Body of pancreas (tissue), 4 donors: ENCODE results near the gene GJA8. TPM values are rescaled to one million over a fixed set of nuclear protein-coding genes. Genes with fewer than 3 reads are reported as not detected.
A peak's percentile ranks its signal among the peaks of the same experiment; 100 is the strongest.
"Not testable (repeated sequence)": the region's sequence is repeated elsewhere in the genome, so short reads cannot be mapped to it uniquely, and the experiment has no call there.

Experiments used
- ATAC-seq: fragments of 150-250 bp; one replicate; pipeline ENCODE4 v1.9.1; 2016
- DNase-seq, 4 donors: peaks; one replicate each; pipeline ENCODE4 v3.0.0-alpha.2; 2019
- H3K27ac ChIP-seq, 4 donors: fragments of 200-600 bp; sonication (generic); 1 replicate in 3 of 4; 2 replicates in 1 of 4; pipeline versions ENCODE4 v1.5.1 to v1.6.1; 2016 to 2019; ENCODE audit warnings: mild to moderate bottlenecking in 1 of 4, mixed read lengths in 1 of 4, moderate library complexity in 1 of 4
- H3K27me3 ChIP-seq, 2 donors: fragments of 200-600 bp; sonication (generic); one replicate each; pipeline ENCODE4 v1.6.0; 2016; ENCODE audit warnings: mild to moderate bottlenecking in 1 of 2
- H3K36me3 ChIP-seq, 2 donors: fragments of 200-600 bp; sonication (generic); replicated peaks in 1 of 2; 2 replicates each; pipeline ENCODE4 v1.5.1; 2016; ENCODE audit warnings: low read depth in 2 of 2; ENCODE audit not compliant: insufficient read depth in 1 of 2
- H3K4me1 ChIP-seq: fragments of 200-600 bp; sonication (generic); one replicate; pipeline ENCODE4 v1.6.0; 2016
- H3K4me3 ChIP-seq, 2 donors: fragments of 200-600 bp; sonication (generic); 1 replicate in 1 of 2; 2 replicates in 1 of 2; pipeline ENCODE4 v1.5.1; 2016 to 2019
- H3K9me3 ChIP-seq, 3 donors: fragments of 200-600 bp; sonication (generic); 1 replicate in 2 of 3; 2 replicates in 1 of 3; pipeline ENCODE4 v1.5.1; 2016
- POLR2A ChIP-seq, 3 donors: fragments of 450-650 bp; IDR thresholded peaks; one replicate each; pipeline ENCODE4 v1.6.1; 2016; ENCODE audit warnings: antibody characterized with exemption in 3 of 3, mild to moderate bottlenecking in 2 of 3
- WGBS, 2 donors: methylation state at CpG; one replicate each; pipeline ENCODE4 v1.1.5; 2017; 5-methylcytosine and 5-hydroxymethylcytosine counted together
- intact Hi-C: fragments of 100-400 bp; cut with DNase I; formaldehyde crosslinking; loops from one replicate; pipeline ENCODE4 v1.15.1; 2023
- total RNA-seq, 2 donors: library from RNA; depleted of rRNA; stranded (reverse); fragments of >200 nt; gene quantifications; one replicate each; pipeline ENCODE4 v1.1.0, GENCODE V29; 2016
- TF ChIP-seq, protein P1 (sequence below), 7 experiments: fragments of 450-650 bp in 4 of 7; fragments of 200-600 bp in 3 of 7; sonication (generic) in 3 of 7; IDR thresholded peaks; one replicate each; pipeline ENCODE4 v1.5.1; 2016 to 2019; ENCODE audit warnings: antibody characterized with exemption in 7 of 7

GJA8 gene
- total RNA-seq, 2 donors from 2014 or later = not detected

DNA sequence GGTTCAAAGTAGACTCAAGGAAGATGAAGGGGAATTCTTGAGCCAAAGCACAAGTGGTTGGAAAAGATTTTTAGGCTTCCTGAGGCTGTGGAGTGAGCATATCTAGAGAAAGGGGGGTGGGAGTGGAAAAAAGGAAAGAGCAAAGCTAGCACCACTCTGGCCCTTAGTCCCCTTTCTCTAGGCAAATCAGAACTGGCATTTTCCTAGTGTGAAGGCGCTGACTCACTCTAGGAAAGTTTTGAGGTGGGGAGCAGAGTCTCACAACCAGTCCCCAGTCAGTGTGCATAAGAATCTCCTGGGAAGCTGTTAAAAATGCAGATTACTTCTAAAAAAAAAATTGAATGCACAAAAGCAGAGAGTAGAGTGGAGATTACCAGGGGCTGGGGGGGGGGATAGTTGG is 22.2 kb downstream of the GJA8 start:
- H3K27me3 ChIP-seq = no peaks in the 10 kb centered on the region
- WGBS, 2 donors = 18 to 85% methylated on average over 1 of the region's 1 CpG
- no peak for ATAC-seq

DNA sequence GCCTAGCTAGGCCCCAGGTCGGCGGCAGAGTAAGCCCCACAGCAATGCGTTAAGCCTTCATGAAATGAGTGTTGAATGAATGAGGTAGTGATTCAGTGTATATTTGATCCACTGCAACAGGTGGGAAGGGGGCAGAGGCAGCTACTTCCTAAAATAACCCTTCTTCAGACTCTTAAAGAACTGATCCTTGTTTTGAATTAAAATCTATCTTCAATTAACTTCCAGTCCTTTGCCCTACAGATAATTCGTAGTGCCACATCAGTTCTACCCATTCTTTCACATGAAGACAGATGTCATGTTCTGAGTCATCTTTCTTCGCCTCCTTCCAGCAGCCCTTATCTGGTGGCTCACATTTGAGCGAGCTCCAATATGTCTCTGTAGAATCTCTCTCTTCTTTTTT is 24.6 kb downstream of the GJA8 start:
- 87 to 91% methylated on average over 2 to 3 of the region's 6 CpGs for WGBS, 2 donors
- H3K27ac ChIP-seq, DNase-seq, H3K27me3 ChIP-seq, H3K36me3 ChIP-seq, intact Hi-C loops, H3K4me3 ChIP-seq, H3K9me3 ChIP-seq, ATAC-seq: not testable (repeated sequence)
- peaks cover 16% of the 10 kb centered on the region for H3K4me1 ChIP-seq

More for the DNA sequence above, 22.2 kb downstream of the GJA8 start:
- Histone ChIP-seq H3K4me3 (no peak overlapping the region), H3K4me1 (peaks cover 6% of the 10 kb centered on the region), H3K27ac (no peak overlapping the region), H3K36me3 (no peaks in the 10 kb centered on the region), H3K9me3 (no peaks in the 10 kb centered on the region)
- no peak for TF ChIP-seq POLR2A (IDR thresholded peaks at IDR 0.05)
- TF ChIP-seq, protein P1, sequence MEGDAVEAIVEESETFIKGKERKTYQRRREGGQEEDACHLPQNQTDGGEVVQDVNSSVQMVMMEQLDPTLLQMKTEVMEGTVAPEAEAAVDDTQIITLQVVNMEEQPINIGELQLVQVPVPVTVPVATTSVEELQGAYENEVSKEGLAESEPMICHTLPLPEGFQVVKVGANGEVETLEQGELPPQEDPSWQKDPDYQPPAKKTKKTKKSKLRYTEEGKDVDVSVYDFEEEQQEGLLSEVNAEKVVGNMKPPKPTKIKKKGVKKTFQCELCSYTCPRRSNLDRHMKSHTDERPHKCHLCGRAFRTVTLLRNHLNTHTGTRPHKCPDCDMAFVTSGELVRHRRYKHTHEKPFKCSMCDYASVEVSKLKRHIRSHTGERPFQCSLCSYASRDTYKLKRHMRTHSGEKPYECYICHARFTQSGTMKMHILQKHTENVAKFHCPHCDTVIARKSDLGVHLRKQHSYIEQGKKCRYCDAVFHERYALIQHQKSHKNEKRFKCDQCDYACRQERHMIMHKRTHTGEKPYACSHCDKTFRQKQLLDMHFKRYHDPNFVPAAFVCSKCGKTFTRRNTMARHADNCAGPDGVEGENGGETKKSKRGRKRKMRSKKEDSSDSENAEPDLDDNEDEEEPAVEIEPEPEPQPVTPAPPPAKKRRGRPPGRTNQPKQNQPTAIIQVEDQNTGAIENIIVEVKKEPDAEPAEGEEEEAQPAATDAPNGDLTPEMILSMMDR (IDR thresholded peaks at IDR 0.05) = no peak
- no peak for DNase-seq
- intact Hi-C loops = no loop called here

DNA sequence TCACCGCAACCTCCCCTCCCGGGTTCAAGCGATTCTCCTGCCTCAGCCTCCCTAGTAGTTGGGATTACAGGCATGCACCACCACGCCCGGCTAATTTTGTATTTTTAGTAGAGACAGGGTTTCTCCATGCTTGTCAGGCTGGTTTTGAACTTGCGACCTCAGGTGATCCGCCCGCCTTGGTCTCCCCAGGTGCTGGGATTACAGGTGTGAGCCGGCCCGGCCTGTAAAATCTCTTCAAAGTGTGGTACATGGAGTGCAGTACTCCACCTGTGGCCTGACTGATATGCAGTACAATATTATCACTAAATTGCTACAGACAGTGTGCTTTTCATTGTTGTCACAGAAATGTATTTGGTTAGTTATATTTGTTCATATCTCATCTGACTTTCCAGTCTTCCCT is 25.1 kb downstream of the GJA8 start:
- WGBS, 2 donors = no CpG with 5 or more reads among the region's 10 CpGs
- DNase-seq = peak in 3 of 4 donors; percentile 7 to 18 (median 11)
- H3K27ac ChIP-seq, H3K9me3 ChIP-seq, intact Hi-C loops, H3K4me3 ChIP-seq, H3K36me3 ChIP-seq, H3K27me3 ChIP-seq: not testable (repeated sequence)
- peaks cover 16% of the 10 kb centered on the region for H3K4me1 ChIP-seq
- ATAC-seq = peak; percentile 2

DNA sequence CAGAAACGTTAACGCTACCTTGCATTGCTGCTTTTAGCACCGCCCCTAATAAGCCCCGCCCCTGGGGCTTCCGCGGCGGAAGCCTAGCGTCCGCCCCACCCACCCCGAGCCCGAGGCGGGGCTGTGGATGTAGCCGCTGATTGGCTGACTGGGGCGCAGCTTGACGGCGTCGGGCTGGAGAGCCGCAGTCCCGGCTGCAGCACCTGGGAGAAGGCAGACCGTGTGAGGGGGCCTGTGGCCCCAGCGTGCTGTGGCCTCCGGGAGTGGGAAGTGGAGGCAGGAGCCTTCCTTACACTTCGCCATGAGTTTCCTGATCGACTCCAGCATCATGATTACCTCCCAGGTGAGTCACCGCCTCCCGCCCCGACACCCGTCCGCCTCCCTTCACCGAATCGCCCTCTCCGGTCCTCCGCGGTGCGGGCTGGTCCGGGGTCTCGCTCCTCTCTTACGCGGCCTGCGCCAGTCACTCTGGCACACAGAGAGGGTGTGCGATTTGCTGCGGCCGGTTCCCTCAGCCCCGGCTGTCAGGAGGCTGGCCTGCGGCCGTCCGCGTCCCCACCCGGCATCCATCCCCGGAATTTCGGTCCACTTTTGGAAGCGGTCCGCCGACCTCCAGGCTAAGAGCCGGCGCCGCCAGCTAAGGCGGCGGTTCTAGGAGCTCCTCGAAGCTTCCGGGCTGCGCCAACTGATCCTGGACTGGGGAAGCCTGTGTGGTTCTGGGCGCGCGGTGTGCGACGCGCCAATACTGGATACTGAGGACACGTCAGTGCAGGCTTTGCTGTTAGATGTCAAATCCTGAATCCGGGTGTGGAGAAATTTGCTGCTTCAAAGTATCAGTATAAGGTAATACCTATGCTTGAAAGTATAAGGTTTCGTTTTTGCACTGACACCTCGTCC is 25.9 kb downstream of the GJA8 start, which contains the start of gene GPR89B:
Gene GPR89B, plus strand, starts transcription at position 185 of the 897 bp plus-strand sequence. Its CDS starts 117 bp downstream, at position 302.
- 1% methylated on average over 51 of the region's 72 CpGs; no CpG with 5 or more reads in 1 of the 2 donors for WGBS, 2 donors

DNA sequence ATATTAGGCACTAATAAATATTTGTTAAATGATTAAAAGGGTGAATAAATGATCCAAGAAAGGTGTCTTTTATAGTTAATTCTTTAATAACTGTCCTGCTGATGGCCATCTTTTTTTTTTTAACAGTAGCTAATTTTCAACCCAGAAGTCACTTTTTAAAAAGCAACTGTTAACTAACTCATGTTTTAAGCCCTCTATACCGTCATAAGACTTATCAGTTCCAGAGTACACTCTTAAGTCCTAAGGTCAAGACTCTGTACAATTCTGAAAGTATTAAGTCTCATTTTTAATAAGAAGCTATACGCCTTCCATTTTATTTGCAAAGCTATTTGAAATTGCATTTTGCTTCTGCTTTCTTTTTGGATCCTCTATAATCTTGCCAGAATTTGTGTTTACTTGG is 28.5 kb downstream of the GJA8 start:
- H3K27me3 ChIP-seq, ATAC-seq, H3K36me3 ChIP-seq, intact Hi-C loops, H3K4me3 ChIP-seq, DNase-seq, H3K27ac ChIP-seq, H3K9me3 ChIP-seq: not testable (repeated sequence)
- WGBS, 2 donors = 59 to 60% methylated on average over 2 of the region's 2 CpGs
- H3K4me1 ChIP-seq = peaks cover 16% of the 10 kb centered on the region

More for the DNA sequence above, 25.9 kb downstream of the GJA8 start, which contains the start of gene GPR89B:
- Histone ChIP-seq H3K27ac (peak within 1 kb of the TSS; percentile 43 to 89 (median 87)), H3K4me3 (peak within 1 kb of the TSS; percentile 71 to 85), H3K4me1 (peaks cover 16% of the 10 kb centered on the region)
- peak; percentile 64 to 95 (median 89) for TF ChIP-seq POLR2A (IDR thresholded peaks at IDR 0.05)
- intact Hi-C loops, H3K36me3 ChIP-seq, H3K27me3 ChIP-seq, H3K9me3 ChIP-seq: not testable (repeated sequence)
- DNase-seq (peak; percentile 88 to 97 (median 93)), ATAC-seq (peak; percentile 99)

DNA sequence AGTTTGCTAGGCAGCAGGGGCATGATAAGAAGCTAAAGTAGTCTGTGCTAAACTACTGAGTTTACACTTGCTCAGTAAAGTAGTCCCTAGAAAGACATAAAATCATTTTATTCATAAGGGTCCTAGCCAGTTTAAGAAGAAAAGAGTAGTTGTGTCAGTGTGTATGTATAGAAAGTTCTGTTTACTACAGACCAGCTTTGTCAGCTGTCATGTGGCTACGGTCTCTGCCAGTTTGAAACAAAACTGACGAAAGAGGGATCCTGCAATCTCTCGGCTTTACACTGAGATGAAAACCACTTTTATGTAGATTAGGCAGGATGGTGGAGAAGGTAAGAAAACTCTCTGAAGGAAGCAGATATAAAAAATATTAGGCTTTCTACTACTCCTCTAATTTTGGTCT is 32.7 kb downstream of the GJA8 start:
- ATAC-seq, H3K4me1 ChIP-seq, H3K27me3 ChIP-seq, H3K36me3 ChIP-seq, DNase-seq, H3K9me3 ChIP-seq, H3K27ac ChIP-seq, intact Hi-C loops, H3K4me3 ChIP-seq: not testable (repeated sequence)
- WGBS, 2 donors = 87 to 93% methylated on average over 3 of the region's 3 CpGs

DNA sequence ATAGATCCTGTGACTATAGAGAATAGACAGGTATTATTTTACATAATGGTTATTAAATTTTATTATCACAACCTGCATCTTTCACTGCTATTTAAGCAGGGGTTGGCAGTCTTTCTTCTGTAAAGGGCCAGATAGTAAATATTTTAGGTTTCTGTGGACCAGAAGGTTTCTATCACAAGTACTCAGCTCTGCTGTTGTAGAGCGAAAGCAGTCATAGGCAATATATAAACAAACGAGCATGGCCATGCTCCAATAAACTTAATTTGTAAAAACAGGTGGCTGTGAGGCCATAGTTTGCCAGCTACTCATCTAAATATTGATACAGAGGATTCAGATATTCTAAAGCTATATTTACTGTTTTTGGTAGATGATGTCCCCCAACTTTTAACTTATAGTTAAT is 37.9 kb downstream of the GJA8 start:
- DNase-seq, intact Hi-C loops, ATAC-seq, H3K36me3 ChIP-seq, H3K9me3 ChIP-seq, H3K27me3 ChIP-seq, H3K4me1 ChIP-seq, H3K4me3 ChIP-seq, H3K27ac ChIP-seq: not testable (repeated sequence)
- WGBS, 2 donors = 75 to 85% methylated on average over 2 of the region's 2 CpGs

DNA sequence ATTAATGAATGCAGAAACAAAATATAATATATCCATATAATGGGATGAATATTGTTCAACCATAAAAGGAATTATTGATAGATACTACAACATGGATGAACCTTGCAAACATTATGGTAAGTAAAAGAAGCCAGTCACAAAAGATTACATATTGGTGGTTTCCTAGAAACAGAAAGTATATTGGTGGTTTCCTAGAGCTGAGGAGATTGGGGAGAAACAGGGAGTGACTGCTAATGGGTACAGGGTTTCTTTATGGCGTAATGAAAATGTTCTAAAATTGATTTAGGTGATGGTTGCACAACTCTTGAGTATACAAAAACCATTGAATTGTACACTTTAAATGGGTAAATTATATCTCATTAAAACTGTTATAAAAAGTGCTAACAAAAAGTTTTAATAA is 40.0 kb downstream of the GJA8 start:
- H3K9me3 ChIP-seq, ATAC-seq, DNase-seq, intact Hi-C loops, H3K4me3 ChIP-seq, H3K4me1 ChIP-seq, H3K36me3 ChIP-seq, H3K27ac ChIP-seq, H3K27me3 ChIP-seq: not testable (repeated sequence)
- WGBS, 2 donors = no CpG with 5 or more reads among the region's 1 CpG

DNA sequence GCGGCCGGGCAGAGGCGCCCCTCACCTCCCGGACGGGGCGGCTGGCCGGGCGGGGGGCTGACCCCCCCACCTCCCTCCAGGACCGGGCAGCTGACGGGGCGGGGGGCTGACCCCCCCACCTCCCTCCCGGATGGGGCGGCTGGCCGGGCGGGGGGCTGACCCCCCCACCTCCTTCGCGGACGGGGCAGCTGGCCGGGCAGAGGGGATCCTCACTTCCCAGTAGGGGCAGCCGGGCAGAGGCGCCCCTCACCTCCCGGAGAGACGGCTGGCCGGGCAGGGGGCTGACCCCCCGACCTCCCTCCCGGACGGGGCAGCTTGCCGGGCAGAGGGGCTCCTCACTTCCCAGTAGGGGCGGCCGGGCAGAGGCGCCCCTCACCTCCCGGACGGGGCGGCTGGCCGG is 46.9 kb downstream of the GJA8 start:
- H3K9me3 ChIP-seq, DNase-seq, ATAC-seq, H3K4me3 ChIP-seq, H3K27me3 ChIP-seq, H3K36me3 ChIP-seq, H3K27ac ChIP-seq, intact Hi-C loops, H3K4me1 ChIP-seq: not testable (repeated sequence)
- 95% methylated on average over 8 of the region's 35 CpGs; no CpG with 5 or more reads in 1 of the 2 donors for WGBS, 2 donors
